GM18519 (cell line): ENCODE data around the gene HAPLN3.
"Not testable (repeated sequence)": the region's sequence is repeated elsewhere in the genome, so short reads cannot be mapped to it uniquely, and the experiment has no call there.

Source experiments
- ATAC-seq: cut with Tn5 transposase; IDR thresholded peaks from one replicate; pipeline ENCODE4 v1.9.1; 2021; ENCODE audit warnings: mild to moderate bottlenecking, moderate library complexity; ENCODE audit not compliant: unreplicated experiment, low FRiP score

Gene HAPLN3, protein sequence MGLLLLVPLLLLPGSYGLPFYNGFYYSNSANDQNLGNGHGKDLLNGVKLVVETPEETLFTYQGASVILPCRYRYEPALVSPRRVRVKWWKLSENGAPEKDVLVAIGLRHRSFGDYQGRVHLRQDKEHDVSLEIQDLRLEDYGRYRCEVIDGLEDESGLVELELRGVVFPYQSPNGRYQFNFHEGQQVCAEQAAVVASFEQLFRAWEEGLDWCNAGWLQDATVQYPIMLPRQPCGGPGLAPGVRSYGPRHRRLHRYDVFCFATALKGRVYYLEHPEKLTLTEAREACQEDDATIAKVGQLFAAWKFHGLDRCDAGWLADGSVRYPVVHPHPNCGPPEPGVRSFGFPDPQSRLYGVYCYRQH

DNA sequence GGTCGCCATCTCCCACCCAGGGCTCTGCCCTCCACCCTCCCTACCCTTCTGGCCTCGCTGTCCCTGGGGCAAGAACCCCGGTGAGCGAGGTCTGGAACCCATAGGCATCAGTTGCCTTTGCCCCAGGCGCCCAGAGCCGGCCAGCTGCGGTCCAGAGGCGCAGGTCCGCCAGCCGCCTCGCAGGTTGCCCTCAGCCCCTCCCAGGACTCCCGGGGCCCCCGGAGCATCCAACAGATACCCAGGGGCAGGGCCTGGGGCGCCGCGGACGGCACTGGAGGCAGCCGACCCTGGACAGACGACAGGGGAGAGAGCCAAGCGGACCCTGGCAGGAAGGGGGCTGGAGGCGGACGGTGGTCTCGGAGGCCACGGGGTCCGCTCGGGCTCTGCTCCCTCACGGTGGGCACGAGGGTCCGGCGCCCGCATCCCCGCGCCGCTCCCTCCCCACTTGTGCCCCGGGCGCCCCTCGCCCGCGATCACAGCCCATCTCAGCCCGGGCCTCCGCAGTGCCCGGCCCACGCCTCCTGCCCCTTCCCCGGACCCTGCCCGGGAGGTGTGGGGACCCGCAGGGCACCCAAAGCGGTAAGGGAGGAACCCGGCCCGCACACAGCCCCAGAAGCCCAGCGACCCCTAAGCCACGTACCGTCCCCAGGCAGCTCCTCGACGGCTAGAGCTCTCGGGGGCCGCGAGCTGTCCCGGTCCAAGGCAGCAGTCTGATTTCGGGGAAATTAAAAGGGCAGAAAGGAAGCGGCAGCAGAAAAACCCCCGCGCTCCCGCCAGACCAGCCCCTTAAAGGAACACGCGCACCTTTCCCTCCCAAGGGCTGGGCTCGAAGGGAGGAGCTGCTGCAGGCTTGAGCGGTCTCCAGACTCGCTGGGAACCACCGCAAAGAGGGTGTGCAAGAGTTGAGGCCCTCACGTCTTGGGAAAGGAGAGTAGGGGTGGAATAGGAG is at the start of gene HAPLN3:
Gene HAPLN3 (minus strand): TSS at position 726 of the 949 bp plus-strand sequence. CDS start 8,246 bp downstream, outside the sequence.
- ATAC-seq = no peak

DNA sequence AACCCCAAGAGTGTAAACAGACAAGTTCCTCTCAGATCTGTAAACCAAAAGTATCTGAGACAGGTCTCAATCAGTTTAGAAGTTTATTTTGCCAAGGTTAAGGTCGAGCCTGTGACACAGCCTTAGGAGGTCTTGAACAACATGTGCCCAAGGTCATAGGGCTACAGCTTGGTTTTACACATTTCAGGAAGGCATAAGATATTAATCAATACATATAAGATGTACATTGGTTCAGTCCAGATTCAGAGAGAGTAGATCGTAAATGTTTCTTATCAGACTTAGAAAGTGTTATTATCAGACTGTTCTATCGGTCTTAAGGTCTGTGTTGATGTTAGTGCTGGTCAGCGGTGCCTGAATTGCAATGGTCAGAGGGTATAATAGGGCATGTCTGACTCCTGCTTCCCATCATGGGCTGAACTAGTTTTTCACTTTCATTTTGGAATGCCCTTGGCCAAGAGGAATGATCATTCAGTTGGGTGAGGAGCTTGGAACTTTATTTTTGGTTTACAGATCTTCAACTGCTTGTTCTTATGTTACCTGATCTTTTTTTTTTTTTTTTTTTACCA is 44.8 kb upstream of the HAPLN3 start:
- ATAC-seq = no peak

DNA sequence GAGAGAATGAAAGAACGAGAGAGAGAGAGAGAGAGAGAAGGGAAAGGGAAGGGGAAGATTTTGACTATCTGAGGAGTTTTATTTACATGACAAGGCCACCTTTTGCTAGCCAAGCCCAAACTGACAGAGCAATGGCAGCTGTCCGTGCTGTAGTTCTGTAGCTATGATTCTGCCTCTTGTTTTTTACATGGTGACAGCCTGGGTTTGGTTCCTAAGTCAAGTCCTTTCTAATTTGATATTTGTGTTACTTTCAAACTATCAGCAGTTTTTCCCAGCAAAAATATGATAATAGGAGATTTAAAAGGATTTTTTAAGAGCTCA is 44.1 kb upstream of the HAPLN3 start:
- no peak for ATAC-seq

DNA sequence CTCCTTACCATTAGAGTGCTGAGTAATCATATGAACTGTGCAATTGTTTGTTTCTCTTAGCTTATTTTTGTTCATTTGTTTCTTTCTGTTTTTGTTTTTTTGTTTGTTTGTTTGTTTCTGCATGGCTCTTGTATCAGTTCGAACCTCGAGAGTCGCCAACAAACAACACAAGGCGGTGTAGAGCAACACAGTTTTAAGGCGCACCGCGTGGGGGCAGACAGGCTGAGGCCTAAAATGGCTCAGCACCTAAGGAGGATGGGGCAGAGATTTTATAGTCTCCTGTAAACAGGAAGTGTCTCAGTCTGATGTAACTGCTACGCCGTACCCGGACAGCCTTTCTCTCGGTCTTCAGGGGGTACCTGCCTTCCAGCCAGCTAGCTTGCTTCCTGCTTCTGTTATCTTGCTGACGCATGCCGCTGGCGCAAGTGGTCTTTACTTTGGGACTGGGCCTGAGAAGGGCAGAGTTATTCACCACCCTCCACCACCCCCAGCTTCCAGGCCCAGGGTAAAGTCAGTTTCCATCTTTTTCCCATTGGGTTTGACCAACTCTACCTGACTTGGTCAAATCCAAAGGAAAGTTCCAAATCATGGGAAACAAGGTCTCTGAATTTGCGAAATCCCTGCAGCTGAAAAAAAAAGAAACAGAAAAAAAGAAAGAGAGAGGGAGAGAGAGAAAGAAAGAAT is 43.6 kb upstream of the HAPLN3 start:
- ATAC-seq = no peak

DNA sequence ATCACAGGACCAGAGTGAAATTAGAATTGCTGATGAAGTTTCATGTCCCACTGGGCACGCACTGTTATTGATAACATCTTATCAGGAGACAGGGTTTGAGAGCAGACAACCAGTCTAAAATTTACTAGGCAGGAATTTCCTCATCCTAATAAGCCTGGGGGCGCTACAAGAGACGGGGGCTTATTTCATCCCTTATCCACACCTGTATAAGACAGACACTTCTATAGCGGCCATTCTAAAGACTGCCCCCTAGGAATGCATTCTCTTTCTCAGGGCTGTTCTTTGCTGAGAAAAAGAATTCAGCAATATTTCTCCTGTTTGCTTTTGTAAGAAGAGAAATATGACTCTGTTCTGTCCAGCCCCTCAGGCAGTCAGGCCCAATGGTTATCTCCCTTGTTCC is 39.1 kb upstream of the HAPLN3 start:
- not testable (repeated sequence) for ATAC-seq

DNA sequence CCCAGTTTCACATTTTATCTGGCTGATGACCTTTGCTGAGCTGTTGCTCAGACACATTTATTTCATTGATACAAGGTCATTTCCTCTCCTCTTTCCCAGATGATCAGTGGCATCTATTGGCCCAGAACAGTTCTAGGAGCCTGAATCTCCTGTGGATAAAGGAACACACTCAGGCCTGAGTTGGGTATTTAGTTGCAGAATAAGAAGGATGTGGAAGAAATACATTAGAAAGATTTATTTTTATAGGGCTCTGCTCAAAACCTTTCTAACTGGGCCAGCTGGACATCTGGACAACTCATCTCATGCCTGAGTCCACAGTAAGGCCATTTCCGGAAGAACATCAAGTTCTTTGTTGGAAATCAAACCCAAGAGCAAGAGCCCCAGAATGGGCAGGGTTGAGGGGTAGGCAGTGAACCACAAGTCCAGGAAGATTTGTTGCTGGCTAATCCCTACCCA is 37.6 kb upstream of the HAPLN3 start:
- ATAC-seq = no peak

DNA sequence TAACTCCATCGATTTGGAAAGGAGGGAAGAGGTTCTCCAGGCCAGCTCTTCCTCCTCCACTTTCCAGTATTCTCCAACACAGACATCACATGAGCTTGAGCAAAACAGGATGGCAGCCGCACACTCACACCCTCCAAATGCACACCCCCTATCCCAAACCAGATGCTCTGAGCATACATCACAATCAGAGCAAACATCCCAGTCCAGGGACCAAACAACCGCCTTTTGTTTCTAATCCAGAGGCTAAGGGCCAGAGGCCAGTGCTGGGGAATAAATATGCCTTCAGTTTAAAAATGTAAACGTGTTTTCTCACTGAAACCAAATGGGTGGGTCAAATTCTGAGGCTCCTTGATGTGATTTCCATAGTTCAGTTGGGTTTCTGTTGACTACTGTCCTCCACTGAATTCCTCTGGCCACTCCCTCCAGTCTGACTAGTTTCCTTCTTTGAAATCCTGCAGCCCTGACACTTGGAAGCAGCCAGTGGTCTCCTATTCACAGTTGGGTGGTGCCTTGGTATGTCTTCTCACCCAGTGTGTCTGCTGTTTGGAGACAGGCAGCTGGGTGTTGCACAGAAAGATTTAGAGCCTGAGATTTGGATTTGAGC is 37.0 kb upstream of the HAPLN3 start:
- ATAC-seq = no peak

DNA sequence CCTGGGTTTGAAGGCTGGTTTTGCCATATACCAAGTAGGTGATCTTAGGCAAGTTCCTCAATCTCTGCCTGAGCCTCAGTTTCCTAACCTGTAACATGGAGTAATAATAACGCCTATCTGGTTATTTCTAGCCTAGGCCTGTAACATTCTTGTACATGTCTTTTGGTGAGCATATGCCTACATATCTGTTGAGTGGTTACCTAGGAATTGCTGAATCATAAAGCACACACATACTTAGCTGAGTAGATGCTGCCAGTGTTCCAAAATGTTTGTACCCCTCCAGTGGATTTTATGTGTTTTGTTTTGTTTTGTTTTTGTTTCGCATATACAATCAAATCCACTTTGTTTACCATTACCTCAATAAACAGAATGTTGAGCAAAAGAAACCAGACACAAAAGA is 35.2 kb upstream of the HAPLN3 start:
- ATAC-seq = no peak

DNA sequence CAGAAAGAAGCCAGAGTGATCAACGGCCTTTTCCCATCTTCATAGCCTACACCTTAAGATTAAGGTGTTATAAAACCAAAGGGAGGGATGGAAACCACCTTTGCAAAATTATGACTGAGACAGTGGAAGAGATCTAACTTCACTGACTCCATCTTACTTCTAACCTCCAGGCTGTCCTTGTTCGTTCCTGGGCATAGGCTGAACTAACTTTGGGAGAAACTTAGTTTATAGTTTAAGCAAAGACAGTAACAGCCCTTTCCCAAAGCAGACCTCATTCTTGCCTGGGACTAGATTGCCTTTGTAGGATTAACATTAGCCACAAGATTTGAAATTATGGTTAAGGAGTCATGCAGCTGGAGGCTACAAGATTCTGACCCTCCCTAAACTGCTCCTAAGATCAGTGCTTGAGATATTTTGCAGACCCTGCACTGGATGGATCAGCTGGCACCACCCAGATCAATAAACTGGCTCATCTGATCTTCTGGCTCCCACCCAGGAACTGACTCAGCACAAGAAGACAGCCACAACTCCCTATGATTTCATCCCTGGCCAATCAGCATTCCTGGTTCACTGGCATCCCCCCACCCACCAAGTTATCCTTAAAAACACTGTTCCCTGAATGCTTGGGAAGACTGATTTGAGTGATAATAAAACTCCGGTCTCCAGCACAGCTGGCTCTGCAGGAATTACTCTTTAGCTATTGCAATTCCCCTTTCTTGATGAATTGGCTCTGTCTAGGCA is 34.2 kb upstream of the HAPLN3 start:
- not testable (repeated sequence) for ATAC-seq

DNA sequence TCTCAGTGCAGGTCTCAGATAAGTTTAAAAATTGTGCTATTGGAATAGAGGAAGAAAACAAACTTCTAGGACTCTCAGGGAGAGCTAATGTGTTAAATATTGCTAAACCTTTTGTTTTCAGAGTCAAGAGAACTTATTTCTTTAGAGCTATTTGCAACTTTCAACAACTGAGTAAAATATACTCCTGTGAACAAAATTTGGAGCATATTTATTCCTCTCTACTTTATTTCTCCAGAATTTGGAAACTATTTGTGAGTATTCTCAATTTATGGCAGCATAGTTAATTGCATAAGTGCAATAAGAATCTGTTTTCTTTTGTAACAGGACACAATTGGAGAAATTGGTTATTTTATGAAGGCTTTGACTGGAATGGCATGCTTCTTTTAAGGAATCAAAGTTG is 32.8 kb upstream of the HAPLN3 start:
- not testable (repeated sequence) for ATAC-seq

DNA sequence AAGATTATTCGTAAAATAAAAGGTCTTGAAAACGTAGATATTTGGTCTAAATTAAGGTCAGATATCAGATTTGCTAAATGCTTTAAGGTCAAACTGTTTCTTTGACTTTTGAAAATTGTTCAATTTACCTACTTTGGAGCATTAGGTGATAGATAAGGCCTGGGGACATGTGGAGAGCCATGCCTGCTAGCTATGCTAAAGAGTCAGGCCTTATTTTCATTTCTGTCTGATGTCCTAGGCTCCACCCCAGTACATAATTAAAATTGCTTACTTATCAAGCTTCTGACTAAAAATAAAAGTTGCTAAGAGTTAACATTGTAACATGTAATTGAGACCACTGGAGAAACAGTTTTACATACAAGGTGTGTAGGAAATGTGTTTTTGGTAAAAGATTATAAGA is 30.3 kb upstream of the HAPLN3 start:
- not testable (repeated sequence) for ATAC-seq

DNA sequence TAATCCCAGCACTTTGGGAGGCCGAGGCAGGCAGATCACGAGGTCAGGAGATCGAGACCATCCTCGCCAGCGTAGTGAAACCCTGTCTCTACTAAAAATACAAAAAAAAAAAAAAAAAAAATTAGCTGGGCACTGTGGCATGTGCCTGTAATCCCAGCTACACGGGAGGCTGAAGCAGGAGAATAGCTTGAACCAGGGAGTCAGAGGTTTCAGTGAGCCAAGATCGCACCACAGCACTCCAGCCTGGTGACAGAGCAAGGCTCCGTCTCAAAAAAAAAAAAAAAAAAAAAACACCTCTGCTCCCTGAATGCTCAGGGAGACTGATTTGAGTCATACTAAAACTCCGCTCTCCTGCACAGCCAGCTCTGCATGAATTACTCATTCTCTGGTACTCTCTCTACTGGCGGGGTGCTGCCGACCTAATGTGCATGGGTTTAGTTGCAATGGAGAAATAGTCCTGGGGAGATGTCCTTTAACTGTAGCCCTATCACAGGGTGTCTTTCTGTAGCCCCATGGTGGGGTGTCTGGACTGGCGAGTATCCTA is 25.6 kb upstream of the HAPLN3 start:
- ATAC-seq = peak; percentile 85

DNA sequence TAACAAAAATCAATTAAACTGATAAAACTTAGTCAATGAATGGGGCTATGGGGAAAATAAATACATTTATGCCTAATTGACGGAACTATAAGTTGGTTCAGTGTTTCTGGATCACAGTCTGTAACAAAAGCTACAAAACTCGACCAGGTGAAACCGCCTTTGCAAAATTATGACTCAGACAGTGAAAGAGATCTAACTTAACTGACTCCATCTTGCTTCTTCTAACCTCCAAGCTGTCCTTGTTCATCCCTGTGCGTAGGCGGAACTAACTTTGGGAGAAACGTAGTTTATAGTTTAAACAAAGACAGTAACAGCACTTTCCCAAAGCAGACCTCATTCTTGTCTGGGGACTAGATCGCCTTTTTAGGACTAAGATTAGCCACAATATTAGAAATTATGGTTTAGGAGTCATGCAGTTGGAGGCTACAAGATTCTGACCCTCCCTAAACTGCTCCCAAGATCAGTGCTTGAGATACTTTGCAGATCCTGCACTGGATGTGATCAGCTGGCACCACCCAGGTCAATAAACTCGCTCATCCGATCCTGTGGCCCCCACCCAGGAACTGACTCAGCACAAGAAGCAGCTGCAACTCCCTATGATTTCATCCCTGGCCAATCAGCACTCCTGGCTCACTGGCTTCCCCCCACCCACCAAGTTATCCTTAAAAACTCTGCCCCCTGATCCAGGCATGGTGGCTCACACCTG is 25.0 kb upstream of the HAPLN3 start:
- ATAC-seq = no peak

DNA sequence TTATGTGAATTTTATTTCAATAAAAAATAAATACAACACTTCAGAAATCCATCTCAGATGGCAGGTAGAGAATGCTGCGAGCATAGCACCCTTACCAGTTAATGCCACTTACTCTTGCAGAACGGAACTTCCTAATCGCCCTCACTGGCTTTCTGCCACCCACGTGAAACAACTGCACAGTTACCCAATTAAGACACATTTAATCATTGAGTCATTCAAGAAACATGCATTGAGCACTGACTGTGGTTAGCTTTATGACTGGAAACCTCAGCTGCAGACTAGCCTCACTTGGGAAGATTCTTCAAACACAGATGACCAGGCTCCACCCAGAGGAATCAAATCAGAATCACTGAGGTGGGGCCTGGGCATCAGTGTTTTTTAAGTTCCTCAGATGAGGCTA is 23.4 kb upstream of the HAPLN3 start:
- peak; percentile 56 for ATAC-seq

DNA sequence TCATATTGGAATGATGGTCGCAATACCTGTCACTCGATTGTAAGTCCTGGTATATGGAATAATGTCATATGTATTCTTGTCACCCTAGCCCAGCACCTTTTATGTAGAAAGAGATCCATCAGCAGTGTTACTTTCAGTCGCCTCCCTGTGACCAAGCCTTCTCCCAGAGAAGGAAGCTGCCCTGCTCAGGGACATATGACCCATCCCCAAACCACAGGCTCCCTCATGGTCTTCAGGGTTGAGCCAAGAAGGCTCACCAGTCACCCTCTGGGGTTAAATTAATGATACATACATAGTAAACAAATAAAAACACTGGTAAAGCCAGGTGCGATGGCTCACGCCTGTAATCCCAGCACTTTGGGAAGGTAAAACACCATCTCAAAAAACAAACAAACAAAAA is 22.4 kb upstream of the HAPLN3 start:
- no peak for ATAC-seq

DNA sequence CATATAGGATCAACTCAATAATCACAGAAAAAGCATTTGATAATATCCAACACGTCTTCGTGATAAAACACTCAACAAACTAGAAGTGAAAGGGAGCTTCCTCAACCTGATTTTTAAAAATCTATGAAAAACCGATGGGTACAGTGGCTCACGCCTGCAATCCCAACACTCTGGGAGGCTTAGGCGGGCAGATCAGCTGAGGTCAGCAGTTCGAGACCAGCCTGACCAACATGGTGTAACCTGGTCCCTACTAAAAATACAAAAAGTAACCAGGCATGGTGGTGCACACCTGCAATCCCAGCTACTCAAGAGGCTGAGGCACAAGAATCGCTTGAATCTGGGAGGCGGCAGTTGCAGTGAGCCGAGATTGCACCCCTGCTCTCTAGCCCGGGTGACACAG is 20.0 kb upstream of the HAPLN3 start:
- ATAC-seq = no peak

DNA sequence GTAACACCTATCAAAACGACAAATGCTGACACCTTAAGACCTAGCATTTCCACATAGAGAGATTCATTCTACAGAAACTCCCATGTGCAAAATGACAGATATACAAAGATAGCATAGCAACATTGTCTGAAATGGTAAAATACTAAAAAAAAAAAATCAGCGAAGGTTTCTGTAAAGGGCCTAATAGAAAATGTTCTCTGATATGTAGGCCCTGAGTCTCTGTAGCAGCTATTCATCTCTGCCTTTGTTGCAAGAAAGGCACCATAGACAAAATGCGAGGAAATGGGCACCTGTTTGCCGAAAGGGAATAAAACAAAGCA is 18.5 kb upstream of the HAPLN3 start:
- ATAC-seq = no peak

DNA sequence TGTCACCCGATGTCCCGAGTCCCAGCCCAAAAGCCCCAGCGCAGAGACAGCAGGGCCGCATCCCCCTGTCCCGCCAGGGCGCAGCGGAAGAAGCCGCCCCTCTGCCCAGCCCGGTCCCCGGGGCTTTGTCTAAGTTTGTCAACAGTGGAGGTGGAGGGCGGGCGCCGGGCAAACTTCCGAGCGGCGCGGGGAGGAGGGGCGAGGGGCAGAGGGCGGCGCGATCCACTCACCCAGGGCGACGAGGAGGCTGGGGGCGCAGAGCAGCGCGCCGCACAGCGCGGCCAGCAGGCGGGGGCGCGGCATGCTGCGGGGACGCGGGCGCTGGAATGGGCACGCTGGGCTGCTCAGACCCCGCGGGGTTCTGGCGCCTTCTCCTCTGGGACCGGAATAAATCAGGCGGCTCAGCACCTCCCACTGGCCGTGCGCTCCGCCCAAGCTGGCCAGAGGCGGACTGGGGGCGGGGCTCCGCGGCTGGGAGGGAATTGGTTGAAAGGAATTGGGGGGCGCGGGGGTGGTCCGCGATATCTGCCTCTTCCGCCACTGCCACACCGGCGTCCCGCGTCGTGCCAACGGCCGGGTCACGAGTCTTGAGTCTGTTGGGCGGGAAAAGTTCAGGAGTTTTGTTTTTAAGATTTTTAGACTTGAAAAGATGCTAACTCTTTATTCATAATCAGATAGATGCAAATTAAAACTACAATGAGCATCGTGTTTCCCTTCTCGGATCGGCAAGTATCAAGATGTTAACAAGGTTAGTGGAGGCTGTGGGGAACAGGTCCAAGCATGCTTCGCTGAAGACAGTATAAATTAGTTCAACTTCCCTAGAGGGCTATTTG is 17.9 kb upstream of the HAPLN3 start, which contains the start of gene MFGE8:
Gene MFGE8 (minus strand): TSS at position 363 of the 833 bp plus-strand sequence. CDS start 60 bp downstream, at position 303.
- peak; percentile 60 for ATAC-seq
